OCI-LY3 (cell line): Measurements from ENCODE around the gene BMPER.

Source experiments
- H2AFZ ChIP-seq: fragments of 200-600, 300-600 bp; shearing (Covaris generic); 2 replicates; pipeline ENCODE4 v1.6.0; 2014; ENCODE audit warnings: antibody characterized with exemption, low read depth, low read length
- H3K27ac ChIP-seq: fragments of 200-600, 300-600 bp; sonication (generic); 2 replicates; pipeline ENCODE4 v1.5.1; 2014; ENCODE audit warnings: mild to moderate bottlenecking, low read length, moderate library complexity, mixed read lengths
- H3K27me3 ChIP-seq: fragments of 200-600, 300-600 bp; sonication (generic); 2 replicates; pipeline ENCODE4 v1.6.1; 2014; ENCODE audit warnings: low read depth, low read length, mixed read lengths
- H3K36me3 ChIP-seq: fragments of 200-600, 300-600 bp; sonication (generic); replicated peaks from 2 replicates; pipeline ENCODE3; 2014; ENCODE audit warnings: low read depth, low read length, mixed read lengths
- H3K4me1 ChIP-seq: fragments of 300-600, 200-600 bp; sonication (generic); 2 replicates; pipeline ENCODE4 v1.6.1; 2014; ENCODE audit warnings: low read length, mixed read lengths
- H3K4me2 ChIP-seq: fragments of 200-600, 300-600 bp; sonication (generic); 2 replicates; pipeline ENCODE4 v1.6.1; 2014; ENCODE audit warnings: low read length, mixed read lengths
- H3K4me3 ChIP-seq: fragments of 300-600, 200-600 bp; sonication (generic); 2 replicates; pipeline ENCODE4 v1.5.1; 2014; ENCODE audit warnings: antibody characterized with exemption, mild to moderate bottlenecking, low read length, moderate library complexity
- H3K79me2 ChIP-seq: fragments of 300-600, 200-600 bp; shearing (Covaris generic); 2 replicates; pipeline ENCODE4 v1.6.1; 2014; ENCODE audit warnings: mild to moderate bottlenecking, low read length, mixed read lengths
- H3K9ac ChIP-seq: fragments of 300-600, 200-600 bp; shearing (Covaris generic); 2 replicates; pipeline ENCODE4 v1.6.0; 2014; ENCODE audit warnings: mild to moderate bottlenecking, low read length, moderate library complexity
- H3K9me3 ChIP-seq: fragments of 200-600, 300-600 bp; shearing (Covaris generic); 2 replicates; pipeline ENCODE4 v1.6.1; 2014; ENCODE audit warnings: low read length, mixed read lengths; ENCODE audit not compliant: insufficient read depth
- H4K20me1 ChIP-seq: fragments of 200-600, 300-600 bp; sonication (generic); 2 replicates; pipeline ENCODE4 v1.6.1; 2016; ENCODE audit warnings: low read length, mixed read lengths; ENCODE audit not compliant: insufficient read depth
- EZH2phosphoT487 ChIP-seq: fragments of 200-600 bp; shearing (Covaris generic); IDR thresholded peaks from 2 replicates; pipeline ENCODE4 v1.6.1; 2018; ENCODE audit warnings: antibody characterized with exemption, mixed run types, low read depth
- TF ChIP-seq, protein P1 (sequence below): fragments of 200-600, 300-600 bp; sonication (generic); IDR thresholded peaks from 2 replicates; pipeline ENCODE4 v1.5.1; 2014; ENCODE audit warnings: antibody characterized with exemption, low read length, low read depth

BMPER gene

DNA sequence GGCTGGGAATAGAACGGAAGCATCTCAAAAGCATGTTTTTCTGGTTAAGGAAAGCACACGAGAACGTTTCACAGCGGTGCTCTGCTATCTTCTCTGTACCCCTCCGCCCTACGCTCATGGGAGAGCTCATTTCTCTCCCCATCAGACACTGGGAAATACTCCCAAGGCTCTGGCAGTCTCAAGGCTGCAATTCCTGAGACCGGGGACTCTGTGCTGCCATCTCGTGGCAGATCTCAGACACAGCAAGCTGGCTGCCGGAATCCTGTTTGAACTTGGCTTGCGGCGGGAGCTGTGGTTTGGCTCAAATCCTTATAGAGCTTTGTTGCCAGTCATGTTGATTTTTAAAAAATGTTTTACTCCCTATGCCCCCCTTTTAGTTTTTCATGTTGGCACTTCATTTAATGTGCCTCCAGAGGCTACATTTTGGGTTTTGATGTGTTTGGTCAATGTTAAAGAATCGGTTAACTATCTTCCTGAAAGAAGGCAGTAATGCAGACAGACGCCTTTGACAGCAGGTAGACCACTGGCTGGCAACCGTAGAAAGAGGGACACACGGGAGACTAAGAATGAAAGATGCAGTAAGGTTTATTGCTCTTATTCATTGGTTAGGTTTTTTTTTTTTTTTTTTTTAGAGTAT lies 27.6 kb downstream of the BMPER start:
- Histone ChIP-seq H3K9me3 (no peaks in the 10 kb centered on the region), H3K9ac (no peak overlapping the region), H3K4me3 (no peak overlapping the region), H2AFZ (peak overlapping the region; percentile 91; the same call in 1 of the 2 replicates), H3K79me2 (no peaks in the 10 kb centered on the region), H3K4me1 (no peaks in the 10 kb centered on the region), H3K36me3 (no peaks in the 10 kb centered on the region), H3K27ac (no peak overlapping the region), H4K20me1 (no peaks in the 10 kb centered on the region), H3K4me2 (peak overlapping the region; percentile 47), H3K27me3 (peaks cover 7% of the 10 kb centered on the region)
- TF ChIP-seq, protein P1, sequence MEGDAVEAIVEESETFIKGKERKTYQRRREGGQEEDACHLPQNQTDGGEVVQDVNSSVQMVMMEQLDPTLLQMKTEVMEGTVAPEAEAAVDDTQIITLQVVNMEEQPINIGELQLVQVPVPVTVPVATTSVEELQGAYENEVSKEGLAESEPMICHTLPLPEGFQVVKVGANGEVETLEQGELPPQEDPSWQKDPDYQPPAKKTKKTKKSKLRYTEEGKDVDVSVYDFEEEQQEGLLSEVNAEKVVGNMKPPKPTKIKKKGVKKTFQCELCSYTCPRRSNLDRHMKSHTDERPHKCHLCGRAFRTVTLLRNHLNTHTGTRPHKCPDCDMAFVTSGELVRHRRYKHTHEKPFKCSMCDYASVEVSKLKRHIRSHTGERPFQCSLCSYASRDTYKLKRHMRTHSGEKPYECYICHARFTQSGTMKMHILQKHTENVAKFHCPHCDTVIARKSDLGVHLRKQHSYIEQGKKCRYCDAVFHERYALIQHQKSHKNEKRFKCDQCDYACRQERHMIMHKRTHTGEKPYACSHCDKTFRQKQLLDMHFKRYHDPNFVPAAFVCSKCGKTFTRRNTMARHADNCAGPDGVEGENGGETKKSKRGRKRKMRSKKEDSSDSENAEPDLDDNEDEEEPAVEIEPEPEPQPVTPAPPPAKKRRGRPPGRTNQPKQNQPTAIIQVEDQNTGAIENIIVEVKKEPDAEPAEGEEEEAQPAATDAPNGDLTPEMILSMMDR, result peak; percentile 86
- TF ChIP-seq EZH2phosphoT487, result no peak

DNA sequence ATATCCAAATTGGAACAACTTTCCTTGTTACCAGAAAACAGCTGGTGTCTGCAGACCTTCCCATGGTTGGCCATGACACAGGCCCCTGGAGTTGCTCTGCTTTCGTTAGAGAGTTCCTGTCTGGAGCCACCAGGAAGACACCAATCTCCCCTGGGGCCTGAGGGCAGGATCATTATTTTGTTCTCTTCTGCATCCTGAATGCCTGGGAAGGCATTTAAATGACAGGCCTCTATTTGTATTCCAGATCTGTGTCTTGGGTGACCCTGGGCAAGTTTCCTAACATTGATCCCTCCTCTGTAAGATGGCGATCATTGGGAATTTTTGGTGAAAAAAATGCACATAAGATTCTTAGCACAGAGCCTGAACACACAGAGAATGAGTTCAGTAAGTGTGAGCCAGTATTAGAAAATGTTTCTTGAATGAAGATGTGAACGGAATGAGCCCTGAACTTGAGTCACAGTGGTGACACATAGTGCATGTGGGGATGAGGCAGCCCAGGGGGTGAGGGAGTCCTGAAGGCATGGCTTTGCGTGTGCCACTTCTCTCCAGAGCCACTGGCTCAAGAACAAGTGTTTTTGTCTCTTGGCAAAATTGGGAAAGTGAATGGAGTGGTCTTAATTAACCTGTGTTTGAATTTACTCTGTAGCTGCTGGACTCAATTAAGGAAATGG lies 28.4 kb downstream of the BMPER start:
- Histone ChIP-seq H2AFZ (no peak overlapping the region), H3K79me2 (no peaks in the 10 kb centered on the region), H3K27me3 (peaks cover 7% of the 10 kb centered on the region), H3K4me2 (no peak overlapping the region), H3K4me3 (no peak overlapping the region), H3K4me1 (no peaks in the 10 kb centered on the region), H3K27ac (no peak overlapping the region), H4K20me1 (no peaks in the 10 kb centered on the region), H3K9ac (no peak overlapping the region), H3K9me3 (no peaks in the 10 kb centered on the region), H3K36me3 (no peaks in the 10 kb centered on the region)
- no peak for TF ChIP-seq EZH2phosphoT487
- TF ChIP-seq, protein P1, result no peak

DNA sequence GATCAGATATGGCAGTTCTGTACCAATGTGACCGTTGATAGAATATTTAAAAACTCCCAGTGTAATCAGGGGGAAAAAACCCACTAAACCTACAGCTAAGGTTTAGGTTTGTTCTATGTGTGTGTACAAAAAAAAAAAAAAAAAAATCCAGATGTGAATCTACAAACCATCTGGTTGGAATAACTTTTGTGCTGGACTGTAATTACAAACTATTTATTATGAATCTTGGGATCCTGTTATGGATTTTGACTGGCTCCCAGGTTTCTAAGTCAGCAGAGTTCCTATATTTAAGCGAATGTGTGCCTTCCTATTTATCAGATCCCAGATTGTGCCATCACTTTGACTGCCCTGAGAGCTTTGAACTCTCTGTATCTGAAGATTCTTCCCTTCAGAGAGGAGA lies 29.1 kb downstream of the BMPER start:
- Histone ChIP-seq H3K9me3 (no peaks in the 10 kb centered on the region), H3K4me3 (no peak overlapping the region), H3K9ac (no peak overlapping the region), H3K79me2 (no peaks in the 10 kb centered on the region), H3K4me1 (no peaks in the 10 kb centered on the region), H2AFZ (no peak overlapping the region), H3K36me3 (no peaks in the 10 kb centered on the region), H3K27me3 (peaks cover 7% of the 10 kb centered on the region), H3K27ac (no peak overlapping the region), H4K20me1 (no peaks in the 10 kb centered on the region), H3K4me2 (no peak overlapping the region)
- TF ChIP-seq, protein P1, result no peak
- no peak for TF ChIP-seq EZH2phosphoT487

DNA sequence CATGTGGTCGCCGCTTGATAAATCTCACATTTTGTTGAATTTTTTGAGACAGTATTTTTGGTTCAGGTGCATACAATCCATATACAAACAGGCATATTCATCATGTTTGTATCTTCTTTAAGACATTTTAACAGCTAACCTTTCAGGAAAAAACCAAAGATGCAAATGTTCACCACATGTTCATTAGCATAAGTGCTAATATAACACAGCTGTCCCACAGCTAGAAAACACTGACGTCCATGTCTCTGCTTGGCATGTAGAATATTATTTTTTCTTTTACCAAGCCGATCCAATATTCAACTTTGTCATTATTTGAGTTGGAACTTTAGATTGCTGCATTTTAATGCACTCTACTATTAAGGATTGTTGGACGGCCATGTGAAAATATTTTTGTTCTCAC lies 31.2 kb downstream of the BMPER start:
- no peak overlapping the region for H2AFZ ChIP-seq
- peaks cover 7% of the 10 kb centered on the region for H3K27me3 ChIP-seq
- no peak overlapping the region for H3K4me2 ChIP-seq
- no peaks in the 10 kb centered on the region for H3K79me2 ChIP-seq
- H3K9ac ChIP-seq, result no peak overlapping the region
- no peak overlapping the region for H3K4me3 ChIP-seq
- no peaks in the 10 kb centered on the region for H4K20me1 ChIP-seq
- H3K36me3 ChIP-seq, result no peaks in the 10 kb centered on the region
- H3K9me3 ChIP-seq, result no peaks in the 10 kb centered on the region
- H3K27ac ChIP-seq, result no peak overlapping the region
- no peaks in the 10 kb centered on the region for H3K4me1 ChIP-seq
- TF ChIP-seq, protein P1, result no peak
- no peak for TF ChIP-seq EZH2phosphoT487
